SKM-1 treated with dmso at 0.1 percent for 144 hours (cell line): ENCODE results near the gene GTF2A1.
A peak's percentile ranks its signal among the peaks of the same experiment; 100 is the strongest.
"Not testable (repeated sequence)": the region's sequence is repeated elsewhere in the genome, so short reads cannot be mapped to it uniquely, and the experiment has no call there.

Experiments
- DNase-seq: peaks from one replicate; lab custom pipeline; 2025; ENCODE audit not compliant: unreplicated experiment; lab: John Stamatoyannopoulos, UW

Gene GTF2A1

DNA sequence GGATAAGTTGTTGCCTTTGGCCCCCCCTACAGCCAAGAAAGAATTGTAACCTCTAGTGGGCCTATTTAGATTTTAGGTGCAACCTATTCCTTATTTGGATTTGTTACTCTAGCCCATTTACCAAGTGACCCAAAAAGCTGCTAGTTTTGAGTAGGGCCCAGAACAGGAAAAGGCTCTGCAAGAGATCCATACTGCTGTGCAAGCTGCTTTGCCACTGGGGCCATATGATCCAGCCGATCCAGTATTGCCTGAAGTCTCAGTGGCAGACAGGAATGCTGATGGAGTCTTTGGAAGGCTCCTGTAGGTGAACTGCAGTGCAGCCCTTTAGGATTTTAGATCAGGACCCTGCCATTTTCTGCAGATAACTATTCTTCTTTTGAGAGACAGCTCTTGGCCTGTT is 12.9 kb upstream of the GTF2A1 start:
- no peak for DNase-seq

- no peak for DNase-seq
These were observed 10.8 kb upstream of the GTF2A1 start for GRCh38 chr14:81231540-81231939.

- no peak for DNase-seq
These were observed 3.5 kb upstream of the GTF2A1 start for GRCh38 chr14:81224222-81224621.

GRCh38 chr14:81223788-81224187 is 3.0 kb upstream of the GTF2A1 start:
- not testable (repeated sequence) for DNase-seq

GRCh38 chr14:81222691-81223090 is 1.9 kb upstream of the GTF2A1 start:
- no peak for DNase-seq

- DNase-seq = no peak
These were observed 1.4 kb upstream of the GTF2A1 start for GRCh38 chr14:81222126-81222525.

- DNase-seq = no peak
These were observed 882 bp upstream of the GTF2A1 start for GRCh38 chr14:81221579-81222102.

- no peak for DNase-seq
These were observed 254 bp downstream of the GTF2A1 start for GRCh38 chr14:81220580-81220829.

DNA sequence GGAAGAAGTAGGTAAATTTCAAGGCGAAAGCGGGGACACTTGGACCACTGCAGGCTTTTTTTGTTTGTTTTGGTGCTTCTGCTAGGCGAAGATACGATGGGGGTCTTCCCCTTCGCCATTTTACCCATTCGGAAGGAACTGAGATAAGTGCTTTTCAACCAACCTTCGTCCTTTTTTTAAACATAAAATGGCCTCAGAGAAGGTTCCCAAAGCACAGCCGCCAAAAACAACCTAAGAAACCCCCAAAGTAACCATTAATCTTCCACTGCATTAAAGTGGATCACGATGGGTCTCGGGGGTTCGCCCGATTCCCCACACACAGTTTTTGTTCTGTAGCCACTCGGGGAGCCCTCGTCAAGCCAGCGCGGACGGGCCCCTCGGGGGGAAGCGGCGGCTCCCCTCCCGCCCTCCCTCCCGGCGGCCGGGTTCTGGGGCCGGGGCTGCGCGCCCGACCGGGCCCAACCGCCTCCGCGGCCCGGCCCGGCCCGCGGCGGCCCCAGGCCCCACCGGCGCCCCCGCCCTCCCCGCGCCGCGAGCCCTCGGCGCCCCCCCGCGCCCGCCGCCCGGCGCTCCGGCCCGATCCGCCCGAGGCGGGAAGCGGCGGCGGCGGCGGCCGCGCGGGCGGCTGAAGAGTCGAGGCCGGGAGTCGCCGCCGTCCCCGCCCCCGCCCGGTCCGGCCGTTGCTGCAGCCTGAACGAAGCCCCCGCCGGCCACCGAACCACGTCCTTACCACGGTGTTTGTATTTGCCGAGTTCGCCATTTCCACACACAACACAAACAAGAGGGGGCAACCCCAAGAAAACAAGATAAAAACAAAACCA is 790 bp downstream of the GTF2A1 start:
- DNase-seq = no peak

GRCh38 chr14:81219210-81219758 is 1.5 kb downstream of the GTF2A1 start:
- DNase-seq = peak; percentile 67

- DNase-seq = no peak
These were observed 8.9 kb downstream of the GTF2A1 start for GRCh38 chr14:81211844-81212243.

GRCh38 chr14:81209167-81209836 is 11.5 kb downstream of the GTF2A1 start:
- DNase-seq = peak; percentile 5

GRCh38 chr14:81208489-81208888 is 12.3 kb downstream of the GTF2A1 start:
- no peak for DNase-seq

- DNase-seq = no peak
These were observed 14.6 kb downstream of the GTF2A1 start for GRCh38 chr14:81206115-81206514.

GRCh38 chr14:81205639-81206038 is 15.1 kb downstream of the GTF2A1 start:
- no peak for DNase-seq

DNA sequence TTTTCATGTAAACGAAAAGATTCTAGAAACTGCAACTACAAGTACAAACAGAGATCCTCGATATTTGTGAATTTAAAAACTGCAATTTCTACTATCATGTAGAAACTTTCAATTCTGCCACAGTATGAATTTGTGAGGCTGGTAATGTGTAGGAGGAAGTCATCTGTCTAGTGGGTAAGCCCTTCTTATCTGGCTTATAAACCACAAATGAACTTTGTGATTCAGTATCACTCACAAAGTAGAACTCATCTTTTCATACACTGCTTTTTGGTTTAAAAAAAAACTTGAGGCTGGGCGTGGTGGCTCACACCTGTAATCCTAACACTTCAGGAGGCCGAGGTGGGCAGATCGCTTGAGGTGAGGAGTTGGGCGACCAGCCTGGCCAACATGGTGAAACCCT is 20.7 kb downstream of the GTF2A1 start:
- no peak for DNase-seq

- DNase-seq = no peak
These were observed 21.7 kb downstream of the GTF2A1 start for GRCh38 chr14:81199084-81199483.

- DNase-seq = no peak
These were observed 22.1 kb downstream of the GTF2A1 start for GRCh38 chr14:81198651-81199050.

GRCh38 chr14:81193924-81194633 is 26.7 kb downstream of the GTF2A1 start:
- no peak for DNase-seq

DNA sequence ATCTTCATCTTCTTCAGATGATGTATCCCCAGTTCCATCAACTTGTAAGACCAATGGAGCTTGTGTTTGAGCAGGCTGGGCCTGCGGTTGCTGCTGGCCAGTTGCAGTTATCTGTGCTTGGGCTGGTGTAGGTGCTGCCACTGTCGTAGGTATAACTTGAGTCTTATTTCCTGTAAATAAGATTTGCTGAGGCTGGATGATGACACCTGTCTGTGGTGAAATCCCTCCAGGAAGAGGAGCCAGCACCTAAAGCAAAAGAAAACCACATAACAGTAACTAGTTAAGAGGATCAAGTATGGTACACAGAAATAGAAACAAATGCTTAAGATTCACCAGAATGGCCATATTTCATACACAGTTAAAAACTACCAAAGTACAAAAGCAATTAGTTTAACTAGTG is 28.2 kb downstream of the GTF2A1 start:
- no peak for DNase-seq

- DNase-seq = no peak
These were observed 32.8 kb downstream of the GTF2A1 start for GRCh38 chr14:81187832-81188522.
